ENCODE results near the gene NUDC. TPM values are rescaled to one million over a fixed set of nuclear protein-coding genes. Genes with fewer than 3 reads are reported as not detected.

The NUDC gene
- total RNA-seq, 1 donor from 2014 or later: 45.9 TPM

DNA sequence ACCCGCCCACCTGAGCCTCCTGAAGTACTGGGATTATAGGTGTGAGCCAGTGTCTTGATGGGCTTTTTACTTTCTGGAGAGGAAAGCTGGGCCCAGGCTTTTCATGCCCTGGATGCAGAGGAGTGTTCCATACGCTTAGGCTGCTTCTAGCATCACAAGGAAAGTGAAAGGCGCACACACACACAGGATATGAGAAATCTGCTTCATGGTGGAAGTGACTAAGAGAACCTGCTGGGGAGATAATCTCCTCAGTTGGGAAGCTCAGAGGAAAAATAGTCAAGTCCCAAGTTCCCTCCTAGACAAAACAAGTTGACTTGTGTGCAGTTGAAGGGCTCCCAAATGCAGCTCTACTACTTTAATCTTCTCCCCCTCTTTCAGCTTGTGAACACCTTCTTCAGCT lies 2.2 kb downstream of the NUDC start:
- Histone ChIP-seq H3K4me3 (no peak overlapping the region), H3K36me3 (peaks cover 0 to 29% of the 10 kb centered on the region in 2 donors), H3K4me1 (peaks cover 26% of the 10 kb centered on the region), H3K9me3 (no peaks in the 10 kb centered on the region), H3K27me3 (no peaks in the 10 kb centered on the region), H3K27ac (no peak overlapping the region)
- intact Hi-C loops (cut with DNase I): no loop called here
- DNase-seq (ENCODE audit: extremely low spot score in 2 of 2): no peak
- TF ChIP-seq POLR2AphosphoS5 (IDR thresholded peaks at IDR 0.05; ENCODE audit: insufficient read depth in 1 of 2, low read depth in 1 of 2): no peak
- no peak for TF ChIP-seq POLR2A (IDR thresholded peaks at IDR 0.05)
- TF ChIP-seq, protein P1, sequence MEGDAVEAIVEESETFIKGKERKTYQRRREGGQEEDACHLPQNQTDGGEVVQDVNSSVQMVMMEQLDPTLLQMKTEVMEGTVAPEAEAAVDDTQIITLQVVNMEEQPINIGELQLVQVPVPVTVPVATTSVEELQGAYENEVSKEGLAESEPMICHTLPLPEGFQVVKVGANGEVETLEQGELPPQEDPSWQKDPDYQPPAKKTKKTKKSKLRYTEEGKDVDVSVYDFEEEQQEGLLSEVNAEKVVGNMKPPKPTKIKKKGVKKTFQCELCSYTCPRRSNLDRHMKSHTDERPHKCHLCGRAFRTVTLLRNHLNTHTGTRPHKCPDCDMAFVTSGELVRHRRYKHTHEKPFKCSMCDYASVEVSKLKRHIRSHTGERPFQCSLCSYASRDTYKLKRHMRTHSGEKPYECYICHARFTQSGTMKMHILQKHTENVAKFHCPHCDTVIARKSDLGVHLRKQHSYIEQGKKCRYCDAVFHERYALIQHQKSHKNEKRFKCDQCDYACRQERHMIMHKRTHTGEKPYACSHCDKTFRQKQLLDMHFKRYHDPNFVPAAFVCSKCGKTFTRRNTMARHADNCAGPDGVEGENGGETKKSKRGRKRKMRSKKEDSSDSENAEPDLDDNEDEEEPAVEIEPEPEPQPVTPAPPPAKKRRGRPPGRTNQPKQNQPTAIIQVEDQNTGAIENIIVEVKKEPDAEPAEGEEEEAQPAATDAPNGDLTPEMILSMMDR (IDR thresholded peaks at IDR 0.05): no peak

DNA sequence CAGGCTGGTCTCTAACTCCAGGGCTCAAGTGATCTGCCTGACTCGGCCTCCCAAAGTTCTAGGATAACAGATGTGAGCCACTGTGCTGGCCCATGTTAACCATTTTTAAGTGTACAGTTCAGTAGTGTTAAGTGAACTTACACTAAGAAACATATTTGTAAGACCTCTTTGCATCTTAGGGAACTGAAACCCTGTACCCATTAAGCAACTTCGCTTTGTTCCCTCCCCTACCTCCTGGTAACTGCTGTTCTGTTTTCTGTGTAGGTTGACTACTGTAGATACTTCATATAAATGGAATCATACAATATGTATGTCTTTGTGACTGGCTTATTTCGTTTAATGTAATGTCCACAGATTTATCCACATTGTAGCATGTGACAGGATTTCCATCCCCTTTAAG lies 11.0 kb downstream of the NUDC start:
- H3K4me1 ChIP-seq: no peaks in the 10 kb centered on the region
- peaks cover 0 to 40% of the 10 kb centered on the region in 2 donors for H3K36me3 ChIP-seq
- no peaks in the 10 kb centered on the region for H3K27me3 ChIP-seq
- H3K9me3 ChIP-seq: no peaks in the 10 kb centered on the region
- intact Hi-C loops (cut with DNase I): no loop called here
- TF ChIP-seq, protein P1 (IDR thresholded peaks at IDR 0.05): no peak
- TF ChIP-seq POLR2A (IDR thresholded peaks at IDR 0.05) (no peak), POLR2AphosphoS5 (IDR thresholded peaks at IDR 0.05; ENCODE audit: insufficient read depth in 1 of 2, low read depth in 1 of 2) (no peak)
- H3K4me3 ChIP-seq: no peak overlapping the region
- no peak overlapping the region for H3K27ac ChIP-seq
- DNase-seq (ENCODE audit: extremely low spot score in 2 of 2): no peak

DNA sequence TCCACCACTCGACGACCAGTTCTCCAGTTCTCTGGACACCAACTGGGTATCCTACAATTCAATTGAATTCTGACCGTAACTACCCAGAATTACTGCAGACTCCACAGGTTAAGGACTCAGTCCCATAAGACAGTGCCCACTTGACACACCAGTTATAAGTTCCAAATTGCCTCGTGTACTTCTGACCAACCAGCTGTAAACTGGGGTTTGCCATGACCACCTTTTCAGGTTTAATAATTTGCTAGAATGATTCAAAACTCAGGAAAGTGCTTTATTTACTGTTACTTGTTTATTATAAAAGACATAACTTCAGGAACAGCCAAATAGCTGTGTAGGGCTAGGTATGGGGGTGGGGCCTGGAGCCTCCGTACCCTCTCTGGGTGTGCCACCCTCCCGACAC lies 15.3 kb downstream of the NUDC start:
- Histone ChIP-seq H3K4me3 (no peak overlapping the region), H3K36me3 (peaks cover 0 to 35% of the 10 kb centered on the region in 2 donors), H3K27me3 (no peaks in the 10 kb centered on the region), H3K9me3 (no peaks in the 10 kb centered on the region), H3K27ac (no peak overlapping the region), H3K4me1 (no peaks in the 10 kb centered on the region)
- TF ChIP-seq, protein P1 (IDR thresholded peaks at IDR 0.05): no peak
- TF ChIP-seq POLR2AphosphoS5 (IDR thresholded peaks at IDR 0.05; ENCODE audit: insufficient read depth in 1 of 2, low read depth in 1 of 2): no peak
- intact Hi-C loops (cut with DNase I): no loop called here
- no peak for DNase-seq (ENCODE audit: extremely low spot score in 2 of 2)

DNA sequence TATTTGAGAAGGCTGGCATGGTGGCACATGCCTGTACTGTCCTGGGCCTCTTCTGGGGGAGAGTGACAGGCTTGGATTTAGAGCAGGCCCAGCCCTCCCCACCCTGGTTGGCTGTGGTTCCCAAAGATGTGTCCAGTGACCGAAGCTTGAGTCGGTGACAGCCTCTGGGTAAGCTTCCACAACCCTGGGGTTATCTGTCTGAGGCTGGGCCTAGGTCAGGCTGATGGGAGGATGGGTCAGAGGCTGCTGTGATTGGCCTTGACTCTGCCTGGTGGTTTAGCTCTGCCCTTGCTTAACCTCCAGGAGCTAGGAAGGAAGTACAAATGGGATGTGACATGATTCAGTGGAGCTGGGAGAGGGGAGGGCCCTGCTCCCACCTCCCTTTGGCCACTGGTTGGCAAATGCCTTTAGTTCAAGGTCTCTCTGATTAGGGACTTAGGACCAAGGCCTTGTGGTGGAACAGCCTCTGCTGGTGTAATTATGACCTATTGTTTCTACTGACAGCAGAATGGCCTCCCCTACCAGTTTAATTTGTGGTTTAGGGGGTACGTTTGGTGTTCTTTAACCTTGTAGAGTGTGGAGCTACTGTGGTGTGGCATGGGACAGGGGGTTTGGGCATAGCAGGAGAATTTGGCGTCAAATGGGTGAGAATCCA lies 16.6 kb downstream of the NUDC start:
- no peak for TF ChIP-seq POLR2A (IDR thresholded peaks at IDR 0.05)
- TF ChIP-seq, protein P1 (IDR thresholded peaks at IDR 0.05): no peak
- no peak for TF ChIP-seq POLR2AphosphoS5 (IDR thresholded peaks at IDR 0.05; ENCODE audit: insufficient read depth in 1 of 2, low read depth in 1 of 2)
- no peaks in the 10 kb centered on the region for H3K4me1 ChIP-seq
- DNase-seq (ENCODE audit: extremely low spot score in 2 of 2): no peak
- no peaks in the 10 kb centered on the region for H3K27me3 ChIP-seq
- H3K9me3 ChIP-seq: no peaks in the 10 kb centered on the region
- intact Hi-C loops (cut with DNase I): no loop called here
- H3K27ac ChIP-seq: no peak overlapping the region
- peaks cover 0 to 43% of the 10 kb centered on the region in 2 donors for H3K36me3 ChIP-seq
- no peak overlapping the region for H3K4me3 ChIP-seq

DNA sequence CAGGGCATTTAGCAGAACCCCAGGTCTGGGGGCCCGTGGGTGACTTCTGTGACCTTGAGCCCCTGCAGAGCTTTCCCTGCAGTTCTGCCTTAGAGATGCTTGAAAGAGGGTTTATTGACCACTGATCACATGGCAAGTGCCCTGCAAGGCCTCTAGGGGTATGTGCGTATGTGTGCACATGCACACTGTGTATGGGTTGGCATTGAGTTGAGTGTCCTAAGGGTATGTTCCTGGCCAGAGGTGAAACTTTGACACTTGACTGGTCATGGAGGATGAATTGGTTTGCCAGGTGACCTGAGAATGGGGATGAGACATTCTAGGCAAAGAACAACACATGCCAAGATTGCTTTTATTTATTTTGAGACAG lies 17.1 kb downstream of the NUDC start:
- Histone ChIP-seq H3K27me3 (no peaks in the 10 kb centered on the region), H3K9me3 (no peaks in the 10 kb centered on the region), H3K4me3 (no peak overlapping the region), H3K36me3 (peaks cover 0 to 47% of the 10 kb centered on the region in 2 donors), H3K4me1 (no peaks in the 10 kb centered on the region), H3K27ac (no peak overlapping the region)
- TF ChIP-seq, protein P1 (IDR thresholded peaks at IDR 0.05): no peak
- TF ChIP-seq POLR2AphosphoS5 (IDR thresholded peaks at IDR 0.05; ENCODE audit: insufficient read depth in 1 of 2, low read depth in 1 of 2) (no peak), POLR2A (IDR thresholded peaks at IDR 0.05) (no peak)
- DNase-seq (ENCODE audit: extremely low spot score in 2 of 2): no peak
- intact Hi-C loops (cut with DNase I): no loop called here

All from vagina (tissue), 2 donors.